Gastrocnemius medialis (tissue), 4 donors: ENCODE data around the gene VDAC1. TPM values are rescaled to one million over a fixed set of nuclear protein-coding genes. Genes with fewer than 3 reads are reported as not detected.

ENCODE experiments used
- ATAC-seq, 2 donors: fragments of 150-250 bp; one replicate each; pipeline ENCODE4 v1.9.1; 2016
- DNase-seq, 2 donors: peaks; one replicate each; pipeline ENCODE4 v3.0.0-alpha.2; 2019
- H3K27ac ChIP-seq, 4 donors: fragments of 200-600 bp; sonication (generic); 1 replicate in 1 of 4; 2 replicates in 3 of 4; pipeline ENCODE4 v1.5.1; 2016 to 2018; ENCODE audit warnings: mild to moderate bottlenecking in 2 of 4, moderate library complexity in 1 of 4
- H3K27me3 ChIP-seq, 3 donors: fragments of 200-600 bp; sonication (generic) in 2 of 3; 1 replicate in 1 of 3; 2 replicates in 2 of 3; pipeline versions ENCODE4 v1.5.1 to v1.6.0; 2016 to 2019; ENCODE audit warnings: mild to moderate bottlenecking in 1 of 3, moderate library complexity in 1 of 3
- H3K36me3 ChIP-seq, 2 donors: fragments of 200-600 bp; sonication (generic) in 1 of 2; one replicate each; pipeline ENCODE4 v1.5.1; 2017 to 2018
- H3K4me1 ChIP-seq, 2 donors: fragments of 200-600 bp; sonication (generic) in 1 of 2; one replicate each; pipeline ENCODE4 v1.5.1; 2016 to 2017; ENCODE audit warnings: mild to moderate bottlenecking in 2 of 2
- H3K4me3 ChIP-seq, 4 donors: fragments of 200-600 bp; sonication (generic) in 3 of 4; 1 replicate in 1 of 4; 2 replicates in 3 of 4; pipeline ENCODE4 v1.5.1; 2016 to 2019; ENCODE audit warnings: mild to moderate bottlenecking in 2 of 4
- H3K9me3 ChIP-seq, 3 donors: fragments of 200-600 bp; sonication (generic) in 2 of 3; 1 replicate in 1 of 3; 2 replicates in 2 of 3; pipeline ENCODE4 v1.5.1; 2016 to 2019
- POLR2A ChIP-seq, 2 donors: fragments of 450-650 bp; IDR thresholded peaks; one replicate each; pipeline ENCODE4 v1.6.1; 2017; ENCODE audit warnings: antibody characterized with exemption in 2 of 2, mild to moderate bottlenecking in 2 of 2, moderate library complexity in 2 of 2
- in situ Hi-C, 4 donors: fragments of 200-750 bp; cut with MboI; loops; one replicate each; pipeline versions ENCODE4 v1.15.0 to v1.8.0; 2017; ENCODE audit warnings: low sequenced_read_pairs in 4 of 4
- intact Hi-C: fragments of 100-400 bp; cut with DNase I; formaldehyde crosslinking; loops from one replicate; pipeline ENCODE4 v1.15.1; 2023; ENCODE audit warnings: low total_unique reads
- total RNA-seq, 4 donors: library from RNA; depleted of rRNA; stranded (reverse); fragments of >200 nt; gene quantifications; one replicate each; pipeline versions ENCODE4 v1.1.0 to v1.2.3, GENCODE V29; 2016
- TF ChIP-seq, protein P1 (sequence below), 5 experiments: fragments of 450-650 bp in 3 of 5; fragments of 200-600 bp in 2 of 5; sonication (generic) in 2 of 5; IDR thresholded peaks in 4 of 5; conservative IDR thresholded peaks in 1 of 5; 1 replicate in 4 of 5; 2 replicates in 1 of 5; pipeline ENCODE4 v1.5.1; 2016 to 2019; ENCODE audit warnings: antibody characterized with exemption in 5 of 5, mild to moderate bottlenecking in 3 of 5, moderate library complexity in 3 of 5

VDAC1 gene
- total RNA-seq, 4 donors from 2014 or later = 412 to 611 (median 495) TPM

- intact Hi-C loops = no loop called here
- Histone ChIP-seq H3K4me1 (peaks cover 0 to 1% of the 10 kb centered on the region in 2 donors), H3K4me3 (no peak overlapping the region), H3K27ac (no peak overlapping the region), H3K36me3 (no peaks in the 10 kb centered on the region), H3K9me3 (no peaks in the 10 kb centered on the region), H3K27me3 (no peaks in the 10 kb centered on the region)
- no peak for TF ChIP-seq POLR2A (IDR thresholded peaks at IDR 0.05)
- TF ChIP-seq, protein P1, sequence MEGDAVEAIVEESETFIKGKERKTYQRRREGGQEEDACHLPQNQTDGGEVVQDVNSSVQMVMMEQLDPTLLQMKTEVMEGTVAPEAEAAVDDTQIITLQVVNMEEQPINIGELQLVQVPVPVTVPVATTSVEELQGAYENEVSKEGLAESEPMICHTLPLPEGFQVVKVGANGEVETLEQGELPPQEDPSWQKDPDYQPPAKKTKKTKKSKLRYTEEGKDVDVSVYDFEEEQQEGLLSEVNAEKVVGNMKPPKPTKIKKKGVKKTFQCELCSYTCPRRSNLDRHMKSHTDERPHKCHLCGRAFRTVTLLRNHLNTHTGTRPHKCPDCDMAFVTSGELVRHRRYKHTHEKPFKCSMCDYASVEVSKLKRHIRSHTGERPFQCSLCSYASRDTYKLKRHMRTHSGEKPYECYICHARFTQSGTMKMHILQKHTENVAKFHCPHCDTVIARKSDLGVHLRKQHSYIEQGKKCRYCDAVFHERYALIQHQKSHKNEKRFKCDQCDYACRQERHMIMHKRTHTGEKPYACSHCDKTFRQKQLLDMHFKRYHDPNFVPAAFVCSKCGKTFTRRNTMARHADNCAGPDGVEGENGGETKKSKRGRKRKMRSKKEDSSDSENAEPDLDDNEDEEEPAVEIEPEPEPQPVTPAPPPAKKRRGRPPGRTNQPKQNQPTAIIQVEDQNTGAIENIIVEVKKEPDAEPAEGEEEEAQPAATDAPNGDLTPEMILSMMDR (IDR thresholded peaks at IDR 0.05 in 4 of 5, conservative IDR thresholded peaks at IDR 0.05 in 1 of 5) = no peak
- DNase-seq (no peak), ATAC-seq (no peak)
- in situ Hi-C loops = no loop called here
Observed at GRCh38 chr5:133928587-133929393, 76.0 kb downstream of the VDAC1 start.

DNA sequence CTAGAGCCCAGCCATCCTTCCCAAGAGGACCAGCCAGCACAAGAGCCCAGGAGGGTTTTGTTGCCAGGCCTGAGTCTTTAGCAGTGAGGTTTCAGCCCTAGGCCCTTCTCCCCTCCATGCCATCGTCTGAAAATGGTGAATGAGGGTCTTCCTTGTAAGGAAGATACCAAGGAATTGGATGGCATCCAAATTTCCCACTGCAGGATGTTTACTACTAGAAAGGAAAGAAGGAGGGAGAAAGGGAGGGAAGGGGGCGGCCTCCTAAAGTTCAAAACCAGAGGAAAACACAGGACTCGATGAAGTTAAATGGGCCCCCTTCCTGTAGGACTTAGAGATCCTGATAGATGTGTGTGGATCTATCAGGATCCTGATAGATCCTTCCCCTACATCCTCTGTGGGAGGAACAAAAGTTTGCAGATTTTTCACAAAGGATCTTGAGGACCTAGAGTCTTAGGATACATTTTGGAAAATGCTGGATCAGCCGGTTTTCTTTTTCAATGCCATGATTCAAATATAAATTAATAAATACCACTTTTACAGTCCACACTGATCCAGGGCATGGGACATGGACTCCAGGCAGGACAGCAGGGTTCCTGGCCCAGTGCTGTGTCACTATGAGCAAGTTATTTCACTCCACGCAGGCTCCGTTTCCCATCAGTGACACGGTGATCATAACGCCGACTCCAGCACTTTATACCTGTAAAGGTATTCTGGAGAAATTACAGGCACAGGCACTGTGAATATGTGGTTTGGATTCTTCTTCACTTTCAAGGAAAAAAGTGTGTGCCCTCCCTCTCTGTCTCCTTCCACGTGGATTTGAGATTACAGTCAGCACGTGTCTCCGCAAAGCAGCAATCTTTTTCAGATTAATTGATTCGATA lies 77.2 kb downstream of the VDAC1 start:
- no peak for TF ChIP-seq POLR2A (IDR thresholded peaks at IDR 0.05)
- Histone ChIP-seq H3K36me3 (no peaks in the 10 kb centered on the region), H3K27ac (no peak overlapping the region), H3K27me3 (no peaks in the 10 kb centered on the region), H3K9me3 (no peaks in the 10 kb centered on the region), H3K4me1 (no peaks in the 10 kb centered on the region), H3K4me3 (no peak overlapping the region)
- no peak for ATAC-seq
- no peak for DNase-seq
- intact Hi-C loops = no loop called here
- in situ Hi-C loops = no loop called here

- Histone ChIP-seq H3K4me3 (no peak overlapping the region), H3K4me1 (no peaks in the 10 kb centered on the region), H3K9me3 (no peaks in the 10 kb centered on the region), H3K27ac (no peak overlapping the region), H3K36me3 (no peaks in the 10 kb centered on the region), H3K27me3 (no peaks in the 10 kb centered on the region)
- no peak for DNase-seq
- no peak for ATAC-seq
- in situ Hi-C loops = no loop called here
- TF ChIP-seq, protein P1 (IDR thresholded peaks at IDR 0.05 in 4 of 5, conservative IDR thresholded peaks at IDR 0.05 in 1 of 5) = no peak
- no peak for TF ChIP-seq POLR2A (IDR thresholded peaks at IDR 0.05)
- intact Hi-C loops = no loop called here
Observed at GRCh38 chr5:133926489-133927299, 78.1 kb downstream of the VDAC1 start.

DNA sequence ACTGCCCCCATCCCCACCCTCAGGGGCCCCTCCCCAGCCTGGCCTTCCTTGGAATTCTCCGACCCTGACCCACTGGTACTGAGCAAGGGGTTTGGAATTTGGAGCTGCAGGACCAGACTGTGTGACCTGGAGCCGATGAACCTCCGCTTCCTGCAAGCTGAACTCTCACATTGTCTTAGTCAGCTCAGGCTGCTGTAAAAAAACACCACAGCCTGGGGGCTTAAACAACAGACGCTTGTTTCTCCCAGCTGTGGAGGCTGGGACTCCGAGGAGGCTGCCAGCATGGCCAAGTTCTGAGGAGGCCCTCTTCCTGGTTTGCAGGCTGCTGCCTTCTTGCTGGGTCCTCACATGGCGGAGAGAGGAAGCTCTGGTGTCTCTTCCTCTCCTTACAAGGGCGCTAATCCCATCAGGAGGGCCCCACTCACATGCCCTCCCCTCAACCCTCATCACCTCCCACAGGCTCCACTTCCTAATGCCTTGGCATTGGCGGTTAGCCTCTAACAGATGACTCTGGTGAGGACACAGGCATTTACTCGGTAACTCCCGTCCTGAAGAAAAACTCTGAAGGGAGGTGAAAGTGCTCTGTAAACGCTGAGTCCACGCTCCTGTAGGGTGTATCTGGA lies 78.8 kb downstream of the VDAC1 start:
- intact Hi-C loops (no loop called here), in situ Hi-C loops (no loop called here)
- H3K9me3 ChIP-seq = no peaks in the 10 kb centered on the region
- H3K27me3 ChIP-seq = no peaks in the 10 kb centered on the region
- no peak for TF ChIP-seq POLR2A (IDR thresholded peaks at IDR 0.05)
- TF ChIP-seq, protein P1 (IDR thresholded peaks at IDR 0.05 in 4 of 5, conservative IDR thresholded peaks at IDR 0.05 in 1 of 5) = no peak
- H3K36me3 ChIP-seq = no peaks in the 10 kb centered on the region
- no peak overlapping the region for H3K4me3 ChIP-seq
- no peak for DNase-seq
- H3K4me1 ChIP-seq = no peaks in the 10 kb centered on the region
- ATAC-seq = no peak
- no peak overlapping the region for H3K27ac ChIP-seq
